BE2C (cell line): ENCODE data around the gene KCNH6.

Experiments used
- DNase-seq: peaks from one replicate; pipeline ENCODE4 v3.0.0-alpha.2; 2020
- H3K27me3 ChIP-seq: fragments of 250-450 bp; sonication (Bioruptor Pico); 2 replicates; pipeline ENCODE4 v1.5.1; 2020; ENCODE audit warnings: mild to moderate bottlenecking
- H3K36me3 ChIP-seq: fragments of 250-450 bp; sonication (Bioruptor Pico); 2 replicates; pipeline ENCODE4 v1.5.1; 2020; ENCODE audit warnings: mild to moderate bottlenecking
- H3K4me1 ChIP-seq: fragments of 250-450 bp; sonication (Bioruptor Pico); 2 replicates; pipeline ENCODE4 v1.5.1; 2020
- H3K4me3 ChIP-seq: 2 replicates; pipeline ENCODE4 v1.5.1; 2011; ENCODE audit warnings: low read depth, low read length
- H3K9me3 ChIP-seq: fragments of 250-450 bp; sonication (Bioruptor Pico); 2 replicates; pipeline ENCODE4 v1.5.1; 2020
- CTCF ChIP-seq: IDR thresholded peaks from 2 replicates; pipeline ENCODE4 v1.5.1; 2012; ENCODE audit warnings: mild to moderate bottlenecking, low read depth, low read length

KCNH6 gene

GRCh38 chr17:63525190-63525946 is 2.2 kb downstream of the KCNH6 start:
- Histone ChIP-seq H3K4me3 (no peak overlapping the region), H3K27me3 (no peaks in the 10 kb centered on the region), H3K9me3 (no peaks in the 10 kb centered on the region), H3K36me3 (no peaks in the 10 kb centered on the region), H3K4me1 (peaks cover 7% of the 10 kb centered on the region)
- no peak for DNase-seq
- TF ChIP-seq CTCF = no peak

- TF ChIP-seq CTCF = no peak
- no peaks in the 10 kb centered on the region for H3K27me3 ChIP-seq
- H3K9me3 ChIP-seq = no peaks in the 10 kb centered on the region
- no peaks in the 10 kb centered on the region for H3K36me3 ChIP-seq
- DNase-seq = no peak
- peaks cover 21% of the 10 kb centered on the region for H3K4me1 ChIP-seq
- no peak overlapping the region for H3K4me3 ChIP-seq
These were observed 3.7 kb downstream of the KCNH6 start for GRCh38 chr17:63526861-63527260.

GRCh38 chr17:63528183-63528582 is 5.0 kb downstream of the KCNH6 start:
- DNase-seq = no peak
- no peak for TF ChIP-seq CTCF
- H3K4me3 ChIP-seq = no peak overlapping the region
- H3K36me3 ChIP-seq = no peaks in the 10 kb centered on the region
- H3K4me1 ChIP-seq = peaks cover 21% of the 10 kb centered on the region
- H3K9me3 ChIP-seq = no peaks in the 10 kb centered on the region
- no peaks in the 10 kb centered on the region for H3K27me3 ChIP-seq

GRCh38 chr17:63529711-63530556 is 6.8 kb downstream of the KCNH6 start:
- no peak for DNase-seq
- Histone ChIP-seq H3K36me3 (no peaks in the 10 kb centered on the region), H3K27me3 (no peaks in the 10 kb centered on the region), H3K4me1 (peaks cover 21% of the 10 kb centered on the region), H3K9me3 (no peaks in the 10 kb centered on the region), H3K4me3 (no peak overlapping the region)
- no peak for TF ChIP-seq CTCF

GRCh38 chr17:63530557-63531021 is 7.4 kb downstream of the KCNH6 start:
- Histone ChIP-seq H3K36me3 (no peaks in the 10 kb centered on the region), H3K4me1 (peaks cover 21% of the 10 kb centered on the region), H3K4me3 (no peak overlapping the region), H3K9me3 (no peaks in the 10 kb centered on the region), H3K27me3 (no peaks in the 10 kb centered on the region)
- DNase-seq = no peak
- no peak for TF ChIP-seq CTCF
